HCT116 (cell line): ENCODE measurements around the gene DYRK1B. TPM values are rescaled to one million over a fixed set of nuclear protein-coding genes. Genes with fewer than 3 reads are reported as not detected.

Source experiments
- ATAC-seq: fragments of 200-7000 bp; cut with Tn5 transposase; 2 replicates; pipeline ENCODE4 v1.9.1; 2020; ENCODE audit warnings: mild to moderate bottlenecking, moderate library complexity
- BruUV-seq: library from RNA; stranded (reverse); fragments of 400-500 nt; replicated peaks from 2 replicates; lab custom pipeline; 2021; lab: Mats Ljungman, UMichigan
- CTCF ChIA-PET: fragments of 300-600 bp; sonication (Branson Sonifier 250); formaldehyde crosslinking; loops from one replicate; lab custom pipeline; 2021; ENCODE audit warnings: antibody characterized with exemption; lab: Charles Lee
- POLR2A ChIA-PET: fragments of 300-600, 350-600 bp; sonication (Branson Sonifier 250); formaldehyde crosslinking; loops from one replicate; lab custom pipeline; 2021; ENCODE audit warnings: antibody characterized with exemption; lab: Charles Lee
- RAD21 ChIA-PET, 2 experiments: fragments of 300-600 bp; sonication (Branson Sonifier 250); formaldehyde crosslinking; loops; one replicate each; lab custom pipeline; 2023; ENCODE audit warnings: low total read pairs in 2 of 2; ENCODE audit not compliant: uncharacterized antibody in 2 of 2, unreplicated experiment in 2 of 2, low non-redundant PET in 1 of 2; lab: Charles Lee
- DNase-seq: peaks from one replicate; pipeline ENCODE4 v3.0.0-alpha.2; 2010; ENCODE audit warnings: low read depth, low spot score
- H2AFZ ChIP-seq: fragments of 200-600 bp; shearing (Covaris generic), sonication (generic); 2 replicates; pipeline ENCODE4 v1.6.1; 2017; ENCODE audit warnings: low read depth, mixed run types, mixed read lengths, antibody characterized with exemption, low read length; ENCODE audit not compliant: poor library complexity, severe bottlenecking
- H3K27ac ChIP-seq: 2 replicates; pipeline ENCODE4 v1.5.1; 2012; ENCODE audit warnings: low read depth, low read length
- H3K27me3 ChIP-seq: fragments of 200-600 bp; sonication (generic); 2 replicates; pipeline ENCODE4 v1.6.1; 2016; ENCODE audit warnings: mixed run types, low read length, mixed read lengths; ENCODE audit not compliant: insufficient read depth
- H3K36me3 ChIP-seq, 2 experiments: fragments of 200-500 bp in 1 of 2; fragments of 200-600 bp in 1 of 2; sonication (Bioruptor generic) in 1 of 2; sonication (generic) in 1 of 2; 2 replicates each; pipeline versions ENCODE4 v1.5.1 to v1.6.1; 2014 to 2016; ENCODE audit warnings: low read length in 2 of 2, inconsistent platforms in 1 of 2, mixed read lengths in 1 of 2, mixed run types in 1 of 2; ENCODE audit not compliant: insufficient read depth in 2 of 2, control insufficient read depth in 1 of 2
- H3K4me1 ChIP-seq, 2 experiments: fragments of 200-600 bp in 1 of 2; sonication (generic) in 1 of 2; 2 replicates each; pipeline versions ENCODE4 v1.5.1 to v1.6.1; 2012 to 2017; ENCODE audit warnings: low read length in 2 of 2, inconsistent platforms in 1 of 2, mild to moderate bottlenecking in 1 of 2, mixed read lengths in 1 of 2, mixed run types in 1 of 2, moderate library complexity in 1 of 2; ENCODE audit not compliant: insufficient read depth in 2 of 2, control insufficient read depth in 1 of 2
- H3K4me2 ChIP-seq: fragments of 200-600 bp; sonication (generic); 2 replicates; pipeline ENCODE4 v1.6.1; 2017; ENCODE audit warnings: mixed run types, low read length, mixed read lengths
- H3K4me3 ChIP-seq, 2 experiments: fragments of 200-600 bp in 1 of 2; sonication (generic) in 1 of 2; replicated peaks in 1 of 2; 2 replicates each; pipeline ENCODE4 v1.5.1; 2011 to 2016; ENCODE audit warnings: low read length in 2 of 2, control low read depth in 1 of 2, low read depth in 1 of 2, mild to moderate bottlenecking in 1 of 2, mixed read lengths in 1 of 2, mixed run types in 1 of 2
- H3K79me2 ChIP-seq: fragments of 200-600 bp; sonication (generic); 2 replicates; pipeline ENCODE4 v1.6.1; 2017; ENCODE audit warnings: mild to moderate bottlenecking, mixed run types, low read length, moderate library complexity, mixed read lengths; ENCODE audit not compliant: insufficient read depth
- H3K9ac ChIP-seq: fragments of 200-600 bp; sonication (generic); 2 replicates; pipeline ENCODE4 v1.6.1; 2016; ENCODE audit warnings: low read length, mixed read lengths
- H3K9me2 ChIP-seq: fragments of 200-600 bp; sonication (generic), shearing (Covaris generic); 2 replicates; pipeline ENCODE4 v1.6.1; 2017; ENCODE audit warnings: mixed run types, mild to moderate bottlenecking, moderate library complexity; ENCODE audit not compliant: insufficient read depth
- H3K9me3 ChIP-seq, 2 experiments: fragments of 200-500 bp in 1 of 2; fragments of 200-600 bp in 1 of 2; sonication (Bioruptor generic) in 1 of 2; sonication (generic) in 1 of 2; 2 replicates each; pipeline ENCODE4 v1.6.1; 2014 to 2017; ENCODE audit warnings: low read length in 2 of 2, mixed read lengths in 2 of 2, inconsistent platforms in 1 of 2, low read depth in 1 of 2, mild to moderate bottlenecking in 1 of 2, mixed run types in 1 of 2, moderate library complexity in 1 of 2; ENCODE audit not compliant: control insufficient read depth in 1 of 2, insufficient read depth in 1 of 2
- H4K20me1 ChIP-seq: fragments of 200-600 bp; sonication (generic), shearing (Covaris generic); 2 replicates; pipeline ENCODE4 v1.6.1; 2017; ENCODE audit warnings: mixed run types, mild to moderate bottlenecking, moderate library complexity; ENCODE audit not compliant: insufficient read depth
- EGR1 ChIP-seq: IDR thresholded peaks from 2 replicates; pipeline ENCODE4 v1.6.1; 2012; ENCODE audit warnings: low read depth
- ELF1 ChIP-seq: IDR thresholded peaks from 2 replicates; pipeline ENCODE4 v1.6.1; 2012; ENCODE audit warnings: low read depth, borderline replicate concordance
- EZH2phosphoT487 ChIP-seq: fragments of 200-600 bp; IDR thresholded peaks from 2 replicates; pipeline ENCODE4 v1.6.1; 2018; ENCODE audit warnings: antibody characterized with exemption, borderline replicate concordance
- POLR2AphosphoS5 ChIP-seq: IDR thresholded peaks from 2 replicates; pipeline ENCODE4 v1.6.1; 2011; ENCODE audit warnings: mild to moderate bottlenecking, low read depth, low read length, moderate library complexity
- YY1 ChIP-seq: IDR thresholded peaks from 2 replicates; pipeline ENCODE4 v1.6.1; 2011; ENCODE audit warnings: low read length, low read depth, moderate library complexity, mild to moderate bottlenecking; ENCODE audit not compliant: insufficient replicate concordance; ENCODE audit errors: extremely low read depth
- ZFX ChIP-seq: fragments of 450-650 bp; IDR thresholded peaks from 2 replicates; pipeline ENCODE4 v1.6.1; 2017
- ZNF274 ChIP-seq: fragments of 200-500 bp; sonication (Bioruptor generic); IDR thresholded peaks from 2 replicates; pipeline ENCODE4 v1.6.1; 2014; ENCODE audit warnings: mild to moderate bottlenecking, low read depth, low read length, inconsistent platforms
- intact Hi-C: fragments of 100-400 bp; cut with micrococcal nuclease; formaldehyde crosslinking; loops from 2 replicates; pipeline ENCODE4 v1.10.0; 2022
- total RNA-seq: library from RNA; stranded (reverse); gene quantifications from one replicate; pipeline ENCODE4 v1.2.1, GENCODE V29; 2021; ENCODE audit not compliant: unreplicated experiment
- TF ChIP-seq, protein P1 (sequence below), 3 experiments: fragments of 200-600 bp in 1 of 3; sonication (generic) in 1 of 3; IDR thresholded peaks in 2 of 3; conservative IDR thresholded peaks in 1 of 3; 2 replicates each; pipeline ENCODE4 v1.5.1; 2012 to 2017; ENCODE audit warnings: low read depth in 2 of 3, low read length in 2 of 3, antibody characterized with exemption in 1 of 3, borderline replicate concordance in 1 of 3, control low read depth in 1 of 3, mild to moderate bottlenecking in 1 of 3, mixed read lengths in 1 of 3, mixed run types in 1 of 3, moderate library complexity in 1 of 3; ENCODE audit not compliant: insufficient read depth in 1 of 3
- TF ChIP-seq, protein P2 (sequence below): IDR thresholded peaks from 2 replicates; pipeline ENCODE4 v1.6.1; 2011; ENCODE audit warnings: mild to moderate bottlenecking, low read length, moderate library complexity; ENCODE audit not compliant: insufficient replicate concordance; ENCODE audit errors: extremely low read depth

Gene DYRK1B
- total RNA-seq, 1 experiment from 2014 or later: 7.3 TPM

DNA sequence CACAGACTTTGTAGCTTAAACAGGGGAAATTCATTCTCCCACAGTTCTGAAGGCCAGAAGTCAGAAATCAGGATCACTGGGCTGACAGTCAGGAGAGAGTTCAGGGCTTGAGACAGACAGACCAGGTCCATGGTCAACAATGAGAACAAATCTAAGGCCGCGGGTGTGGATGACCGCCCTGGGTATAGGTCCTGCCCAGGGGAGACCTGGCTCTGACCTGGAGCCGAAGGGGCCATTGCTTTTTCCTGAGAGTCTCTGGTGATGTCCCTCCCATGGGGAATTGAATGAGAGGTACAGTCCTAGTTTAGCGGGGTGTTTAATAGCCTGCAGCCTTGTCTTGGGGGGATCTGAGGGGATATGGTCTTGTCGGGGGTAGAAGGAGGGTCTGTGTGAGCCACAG is 37.4 kb upstream of the DYRK1B start (continued):
- no peak for TF ChIP-seq ELF1

DNA sequence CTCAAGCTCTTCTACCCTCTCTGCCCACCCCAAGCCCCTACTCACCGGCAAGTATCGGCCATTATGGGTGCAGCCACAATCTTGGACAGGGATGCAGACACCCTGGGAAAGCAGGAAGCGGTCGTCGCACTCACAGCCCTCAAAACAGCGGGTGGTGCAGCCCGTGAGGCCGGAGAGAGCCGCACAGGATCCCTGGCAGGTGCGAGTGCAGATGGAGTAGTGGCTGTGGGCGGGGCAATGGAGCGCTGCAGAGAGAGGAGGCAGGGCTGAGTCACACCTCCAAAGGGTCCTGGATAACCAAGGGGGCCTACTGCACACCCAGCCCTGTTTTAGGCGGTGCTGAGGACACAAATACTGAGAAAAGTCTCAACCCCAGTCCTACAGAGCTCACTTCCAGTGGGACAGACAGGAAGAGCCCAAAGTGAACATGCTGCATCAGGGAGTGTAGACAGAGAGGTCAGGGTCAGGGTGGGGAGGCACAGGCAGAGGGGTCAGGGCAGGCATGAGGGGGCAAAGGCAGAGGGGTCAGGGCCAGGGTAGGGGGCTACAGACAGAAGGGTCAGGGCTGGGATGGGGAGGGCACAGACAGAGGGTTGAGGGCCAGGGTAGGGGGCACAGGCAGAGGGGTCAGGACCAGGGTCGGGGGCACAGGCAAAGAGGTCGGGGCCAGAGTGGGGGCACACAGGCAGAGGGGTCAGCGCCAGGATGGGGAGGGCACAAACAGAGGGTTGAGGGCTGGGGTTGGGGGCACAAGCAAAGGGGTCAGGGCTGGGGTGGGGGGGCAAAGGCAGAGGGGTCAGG is 36.4 kb upstream of the DYRK1B start:
- Histone ChIP-seq H2AFZ (no peak overlapping the region), H3K79me2 (no peaks in the 10 kb centered on the region), H3K9me2 (no peaks in the 10 kb centered on the region), H3K27me3 (no peaks in the 10 kb centered on the region), H3K4me2 (peak overlapping the region; percentile 3; the same call in 1 of the 2 replicates), H3K4me1 (peaks cover 0 to 5% of the 10 kb centered on the region in 2 experiments; a peak in 2 of 4 replicates), H4K20me1 (no peaks in the 10 kb centered on the region), H3K27ac (no peak overlapping the region), H3K4me3 (no peak overlapping the region), H3K36me3 (no peaks in the 10 kb centered on the region), H3K9ac (no peak overlapping the region), H3K9me3 (no peaks in the 10 kb centered on the region)
- RAD21 ChIA-PET: no interaction called here
- BruUV-seq: no TSS peak
- CTCF ChIA-PET: interaction anchor here (0.5 kb wide), 1 partner anchor 820 kb away, joined by 4 read pairs; the partner anchor contains the start of gene NUMBL
- ATAC-seq (peak; percentile 83), DNase-seq (no peak)
- intact Hi-C loops: no loop called here
- POLR2A ChIA-PET: no interaction called here
- no peak for TF ChIP-seq POLR2AphosphoS5
- no peak for TF ChIP-seq YY1
- TF ChIP-seq EZH2phosphoT487: no peak
- TF ChIP-seq ELF1: no peak
- TF ChIP-seq ZNF274: no peak
- TF ChIP-seq, protein P1, sequence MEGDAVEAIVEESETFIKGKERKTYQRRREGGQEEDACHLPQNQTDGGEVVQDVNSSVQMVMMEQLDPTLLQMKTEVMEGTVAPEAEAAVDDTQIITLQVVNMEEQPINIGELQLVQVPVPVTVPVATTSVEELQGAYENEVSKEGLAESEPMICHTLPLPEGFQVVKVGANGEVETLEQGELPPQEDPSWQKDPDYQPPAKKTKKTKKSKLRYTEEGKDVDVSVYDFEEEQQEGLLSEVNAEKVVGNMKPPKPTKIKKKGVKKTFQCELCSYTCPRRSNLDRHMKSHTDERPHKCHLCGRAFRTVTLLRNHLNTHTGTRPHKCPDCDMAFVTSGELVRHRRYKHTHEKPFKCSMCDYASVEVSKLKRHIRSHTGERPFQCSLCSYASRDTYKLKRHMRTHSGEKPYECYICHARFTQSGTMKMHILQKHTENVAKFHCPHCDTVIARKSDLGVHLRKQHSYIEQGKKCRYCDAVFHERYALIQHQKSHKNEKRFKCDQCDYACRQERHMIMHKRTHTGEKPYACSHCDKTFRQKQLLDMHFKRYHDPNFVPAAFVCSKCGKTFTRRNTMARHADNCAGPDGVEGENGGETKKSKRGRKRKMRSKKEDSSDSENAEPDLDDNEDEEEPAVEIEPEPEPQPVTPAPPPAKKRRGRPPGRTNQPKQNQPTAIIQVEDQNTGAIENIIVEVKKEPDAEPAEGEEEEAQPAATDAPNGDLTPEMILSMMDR (IDR thresholded peaks at IDR 0.05 in 2 of 3, conservative IDR thresholded peaks at IDR 0.05 in 1 of 3; ENCODE audit: borderline replicate concordance in 1 of 3, insufficient read depth in 1 of 3, low read depth in 2 of 3, low read length in 2 of 3): no peak
- TF ChIP-seq ZFX: no peak
- TF ChIP-seq EGR1: no peak
- TF ChIP-seq, protein P2, sequence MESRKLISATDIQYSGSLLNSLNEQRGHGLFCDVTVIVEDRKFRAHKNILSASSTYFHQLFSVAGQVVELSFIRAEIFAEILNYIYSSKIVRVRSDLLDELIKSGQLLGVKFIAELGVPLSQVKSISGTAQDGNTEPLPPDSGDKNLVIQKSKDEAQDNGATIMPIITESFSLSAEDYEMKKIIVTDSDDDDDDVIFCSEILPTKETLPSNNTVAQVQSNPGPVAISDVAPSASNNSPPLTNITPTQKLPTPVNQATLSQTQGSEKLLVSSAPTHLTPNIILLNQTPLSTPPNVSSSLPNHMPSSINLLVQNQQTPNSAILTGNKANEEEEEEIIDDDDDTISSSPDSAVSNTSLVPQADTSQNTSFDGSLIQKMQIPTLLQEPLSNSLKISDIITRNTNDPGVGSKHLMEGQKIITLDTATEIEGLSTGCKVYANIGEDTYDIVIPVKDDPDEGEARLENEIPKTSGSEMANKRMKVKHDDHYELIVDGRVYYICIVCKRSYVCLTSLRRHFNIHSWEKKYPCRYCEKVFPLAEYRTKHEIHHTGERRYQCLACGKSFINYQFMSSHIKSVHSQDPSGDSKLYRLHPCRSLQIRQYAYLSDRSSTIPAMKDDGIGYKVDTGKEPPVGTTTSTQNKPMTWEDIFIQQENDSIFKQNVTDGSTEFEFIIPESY: no peak
